ENCODE results near the gene MAGI2. TPM values are rescaled to one million over a fixed set of nuclear protein-coding genes. Genes with fewer than 3 reads are reported as not detected.

MAGI2 gene
- total RNA-seq (9.0 TPM), polyA plus RNA-seq (ENCODE audit: insufficient read depth, low read depth, low replicate concordance) (4.4 TPM)
- long read RNA-seq, donor 1, partial matches to known transcripts, result 5 of 5 reads
- long read RNA-seq, donor 1, other reads (novel, unspliced or antisense), result 0 of 5 reads
- long read RNA-seq, donor 2, partial matches to known transcripts, result 187 of 220 reads
- long read RNA-seq, donor 2, other reads (novel, unspliced or antisense), result 33 of 220 reads
- long read RNA-seq, donor 3, full-length matches to known transcripts, result 2 of 2 reads
- long read RNA-seq, donor 3, partial matches to known transcripts, result 0 of 2 reads
- long read RNA-seq, donor 3, other reads (novel, unspliced or antisense), result 0 of 2 reads
- long read RNA-seq, donor 4, partial matches to known transcripts, result 88 of 117 reads
- long read RNA-seq, donor 4, other reads (novel, unspliced or antisense), result 29 of 117 reads
- long read RNA-seq, donor 5, partial matches to known transcripts, result 7 of 7 reads
- long read RNA-seq, donor 5, other reads (novel, unspliced or antisense), result 0 of 7 reads
- long read RNA-seq, donor 6, full-length matches to known transcripts, result 1 of 1 reads
- long read RNA-seq, donor 6, partial matches to known transcripts, result 0 of 1 reads
- long read RNA-seq, donor 6, other reads (novel, unspliced or antisense), result 0 of 1 reads
- long read RNA-seq, donor 7, partial matches to known transcripts, result 1 of 8 reads
- long read RNA-seq, donor 7, other reads (novel, unspliced or antisense), result 7 of 8 reads
- long read RNA-seq, donor 8, full-length matches to known transcripts, result 1 of 119 reads
- long read RNA-seq, donor 8, partial matches to known transcripts, result 92 of 119 reads
- long read RNA-seq, donor 8, other reads (novel, unspliced or antisense), result 26 of 119 reads
- long read RNA-seq, donor 9, partial matches to known transcripts, result 12 of 12 reads
- long read RNA-seq, donor 9, other reads (novel, unspliced or antisense), result 0 of 12 reads
- long read RNA-seq, donor 10, partial matches to known transcripts, result 388 of 470 reads
- long read RNA-seq, donor 10, other reads (novel, unspliced or antisense), result 82 of 470 reads

GRCh38 chr7:79453558-79454360, at the start of gene MAGI2:
Gene MAGI2, minus strand, starts transcription at chr7:79453667. Its CDS starts 347 bp downstream, at chr7:79453320.
- peak within 1 kb of the TSS; percentile 79 to 94 (median 94) for H3K9ac ChIP-seq (ENCODE audit: low read length in 3 of 3)
- no peaks in the 10 kb centered on the region for H3K9me3 ChIP-seq (ENCODE audit: control insufficient read depth in 2 of 3, insufficient read depth in 1 of 3, low read length in 3 of 3)
- H3K27ac ChIP-seq (ENCODE audit: low read depth in 2 of 2, low read length in 2 of 2), result peak within 1 kb of the TSS; percentile 91 to 97
- DNase-seq, result peak; percentile 86 to 95 (median 89)
- FAIRE-seq, result no peak
- no peaks in the 10 kb centered on the region for H3K27me3 ChIP-seq (ENCODE audit: control insufficient read depth, insufficient read depth, low read length)
- peaks cover 2 to 8% (median 4%) of the 10 kb centered on the region in 3 donors for H3K4me1 ChIP-seq (ENCODE audit: control insufficient read depth in 2 of 3, insufficient read depth in 2 of 3, low read depth in 1 of 3, low read length in 3 of 3)
- H3K4me3 ChIP-seq (ENCODE audit: low read length in 3 of 3), result peak within 1 kb of the TSS; percentile 88 to 97 (median 93)
- intact Hi-C loops (cut with DNase I), result no loop called here
- TF ChIP-seq CTCF (IDR thresholded peaks at IDR 0.05; ENCODE audit: borderline replicate concordance, extremely low read depth, insufficient read depth), result no peak
- peaks cover 0 to under 1% (median 0%) of the 10 kb centered on the region in 3 donors for H3K36me3 ChIP-seq (ENCODE audit: control insufficient read depth in 2 of 3, insufficient read depth in 3 of 3, low read length in 3 of 3)

- no peaks in the 10 kb centered on the region for H3K27me3 ChIP-seq (ENCODE audit: control insufficient read depth, insufficient read depth, low read length)
- no peak overlapping the region for H3K9ac ChIP-seq (ENCODE audit: low read length in 3 of 3)
- H3K27ac ChIP-seq (ENCODE audit: low read depth in 2 of 2, low read length in 2 of 2), result no peak overlapping the region
- TF ChIP-seq CTCF (IDR thresholded peaks at IDR 0.05; ENCODE audit: borderline replicate concordance, extremely low read depth, insufficient read depth), result no peak
- no peaks in the 10 kb centered on the region for H3K36me3 ChIP-seq (ENCODE audit: control insufficient read depth in 2 of 3, insufficient read depth in 3 of 3, low read length in 3 of 3)
- no peaks in the 10 kb centered on the region for H3K9me3 ChIP-seq (ENCODE audit: control insufficient read depth in 2 of 3, insufficient read depth in 1 of 3, low read length in 3 of 3)
- intact Hi-C loops (cut with DNase I), result no loop called here
- peaks cover 0 to 7% (median 0%) of the 10 kb centered on the region in 3 donors for H3K4me1 ChIP-seq (ENCODE audit: control insufficient read depth in 2 of 3, insufficient read depth in 2 of 3, low read depth in 1 of 3, low read length in 3 of 3)
- no peak for FAIRE-seq
- DNase-seq, result no peak
- H3K4me3 ChIP-seq (ENCODE audit: low read length in 3 of 3), result no peak overlapping the region
These were observed 48.7 kb upstream of the MAGI2 start for GRCh38 chr7:79502151-79502550.

GRCh38 chr7:79500759-79501158, 47.3 kb upstream of the MAGI2 start:
- no peaks in the 10 kb centered on the region for H3K36me3 ChIP-seq (ENCODE audit: control insufficient read depth in 2 of 3, insufficient read depth in 3 of 3, low read length in 3 of 3)
- peaks cover 0 to 7% (median 0%) of the 10 kb centered on the region in 3 donors for H3K4me1 ChIP-seq (ENCODE audit: control insufficient read depth in 2 of 3, insufficient read depth in 2 of 3, low read depth in 1 of 3, low read length in 3 of 3)
- intact Hi-C loops (cut with DNase I), result no loop called here
- TF ChIP-seq CTCF (IDR thresholded peaks at IDR 0.05; ENCODE audit: borderline replicate concordance, extremely low read depth, insufficient read depth), result no peak
- H3K27me3 ChIP-seq (ENCODE audit: control insufficient read depth, insufficient read depth, low read length), result no peaks in the 10 kb centered on the region
- no peak for FAIRE-seq
- no peak overlapping the region for H3K27ac ChIP-seq (ENCODE audit: low read depth in 2 of 2, low read length in 2 of 2)
- H3K9ac ChIP-seq (ENCODE audit: low read length in 3 of 3), result no peak overlapping the region
- no peak overlapping the region for H3K4me3 ChIP-seq (ENCODE audit: low read length in 3 of 3)
- DNase-seq, result no peak
- no peaks in the 10 kb centered on the region for H3K9me3 ChIP-seq (ENCODE audit: control insufficient read depth in 2 of 3, insufficient read depth in 1 of 3, low read length in 3 of 3)
